ENCODE data around the gene GNMT.

- TF ChIP-seq YY1 (IDR thresholded peaks at IDR 0.05; ENCODE audit: low read depth) (no peak), CREB1 (IDR thresholded peaks at IDR 0.05; ENCODE audit: low read depth) (no peak), REST (IDR thresholded peaks at IDR 0.05; ENCODE audit: low read depth) (no peak), USF1 (IDR thresholded peaks at IDR 0.05) (no peak), TAF1 (IDR thresholded peaks at IDR 0.05; ENCODE audit: low read depth) (no peak), RAD21 (IDR thresholded peaks at IDR 0.05; ENCODE audit: low read depth) (no peak), MAX (IDR thresholded peaks at IDR 0.05) (no peak)
Observed at GRCh38 chr6:42961020-42961470, 491 bp downstream of the GNMT start.
